Endometrium (tissue), 2 donors: Measurements from ENCODE around the gene TSPAN9.

Source experiments
- FAIRE-seq: peaks from 2 replicates; lab custom pipeline; 2012; peaks lifted over from hg19 to GRCh38; lab: Jason Lieb, UNC
- donor health status: control.
- donor health status: control.

The TSPAN9 gene

GRCh38 chr12:3189282-3189681, 112.1 kb downstream of the TSPAN9 start:
- FAIRE-seq = no peak

- FAIRE-seq = no peak
These were observed 112.9 kb downstream of the TSPAN9 start for GRCh38 chr12:3190101-3190500.

GRCh38 chr12:3191450-3191849, 114.3 kb downstream of the TSPAN9 start:
- no peak for FAIRE-seq

- no peak for FAIRE-seq
These were observed 115.0 kb downstream of the TSPAN9 start for GRCh38 chr12:3192221-3192620.

DNA sequence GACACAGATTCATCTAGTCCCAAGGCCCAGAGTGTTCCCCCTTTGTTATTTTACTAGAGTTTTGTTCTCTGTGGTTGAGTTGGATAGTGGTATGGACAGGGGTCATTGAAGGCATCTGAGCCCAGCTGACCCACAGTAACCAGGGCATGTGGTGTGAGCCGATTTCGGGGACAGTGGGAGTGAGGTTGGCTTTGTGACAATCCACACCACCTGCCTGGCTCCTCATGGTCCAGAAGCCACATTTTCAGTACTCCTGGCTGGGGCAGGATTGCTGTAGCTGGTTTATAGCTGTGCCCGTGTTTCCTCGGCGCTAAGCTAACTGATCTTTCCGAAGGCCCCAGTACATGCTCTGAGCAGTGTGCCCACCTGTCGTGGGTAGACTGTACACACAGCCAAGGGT, 116.0 kb downstream of the TSPAN9 start:
- FAIRE-seq = no peak

DNA sequence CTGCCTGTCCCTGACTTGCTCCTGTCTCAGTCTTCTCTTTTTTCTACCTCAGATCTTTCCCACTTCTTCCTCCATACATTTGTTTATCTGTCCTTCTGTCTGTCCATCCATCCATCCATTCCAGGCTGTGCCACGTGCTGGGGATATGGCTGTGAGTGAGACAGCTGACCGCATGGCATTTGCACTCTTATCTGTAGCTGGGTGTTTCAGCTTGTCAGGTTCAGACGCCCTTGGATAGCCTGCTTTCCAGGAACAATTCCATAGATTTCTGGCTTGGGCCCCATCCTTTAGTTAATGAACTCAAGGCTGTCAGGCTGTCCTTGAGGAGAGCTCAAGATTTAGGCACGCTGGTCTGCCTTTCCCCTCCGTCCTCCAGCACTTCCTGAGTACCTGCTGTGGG, 116.6 kb downstream of the TSPAN9 start:
- no peak for FAIRE-seq

DNA sequence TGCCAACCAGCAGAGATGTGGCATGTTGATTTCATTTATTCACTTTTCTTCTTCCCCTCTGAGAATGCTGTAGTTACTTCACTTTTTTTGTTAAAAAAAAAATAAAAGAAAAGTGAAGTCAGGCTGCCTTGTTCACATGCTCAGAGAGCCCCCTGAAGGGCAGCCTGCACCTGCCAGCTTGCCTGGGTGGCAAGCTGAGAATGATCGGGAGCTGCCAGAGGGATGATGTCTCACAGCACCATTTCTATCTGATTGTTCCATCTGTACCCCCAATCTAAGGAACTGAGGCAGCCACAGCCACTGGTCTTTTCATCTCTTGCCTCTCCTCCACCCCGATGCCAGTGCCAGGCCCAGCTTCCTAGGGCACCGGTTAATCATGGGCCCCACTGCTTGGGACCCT, 118.2 kb downstream of the TSPAN9 start:
- FAIRE-seq = no peak

GRCh38 chr12:3195859-3196483, 118.8 kb downstream of the TSPAN9 start:
- no peak for FAIRE-seq

DNA sequence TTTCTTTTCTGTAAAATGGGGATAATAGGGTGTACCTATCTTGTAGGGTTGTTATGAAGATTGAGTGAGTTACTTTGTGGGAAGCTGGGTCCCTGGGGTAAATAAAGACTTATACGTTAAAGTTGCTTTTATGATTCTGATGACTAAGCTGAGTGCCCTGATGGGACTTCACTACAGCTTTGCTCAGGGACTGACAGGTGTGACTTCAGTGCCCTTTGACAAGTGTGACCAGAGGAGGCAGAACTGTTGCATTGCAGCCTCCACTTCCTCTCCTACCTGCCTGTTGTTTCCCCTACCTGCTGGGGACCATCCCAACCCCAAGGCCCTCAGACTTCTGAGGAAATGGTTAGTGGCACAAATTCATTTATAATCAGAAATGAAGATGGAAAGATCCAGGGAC, 119.3 kb downstream of the TSPAN9 start:
- no peak for FAIRE-seq

DNA sequence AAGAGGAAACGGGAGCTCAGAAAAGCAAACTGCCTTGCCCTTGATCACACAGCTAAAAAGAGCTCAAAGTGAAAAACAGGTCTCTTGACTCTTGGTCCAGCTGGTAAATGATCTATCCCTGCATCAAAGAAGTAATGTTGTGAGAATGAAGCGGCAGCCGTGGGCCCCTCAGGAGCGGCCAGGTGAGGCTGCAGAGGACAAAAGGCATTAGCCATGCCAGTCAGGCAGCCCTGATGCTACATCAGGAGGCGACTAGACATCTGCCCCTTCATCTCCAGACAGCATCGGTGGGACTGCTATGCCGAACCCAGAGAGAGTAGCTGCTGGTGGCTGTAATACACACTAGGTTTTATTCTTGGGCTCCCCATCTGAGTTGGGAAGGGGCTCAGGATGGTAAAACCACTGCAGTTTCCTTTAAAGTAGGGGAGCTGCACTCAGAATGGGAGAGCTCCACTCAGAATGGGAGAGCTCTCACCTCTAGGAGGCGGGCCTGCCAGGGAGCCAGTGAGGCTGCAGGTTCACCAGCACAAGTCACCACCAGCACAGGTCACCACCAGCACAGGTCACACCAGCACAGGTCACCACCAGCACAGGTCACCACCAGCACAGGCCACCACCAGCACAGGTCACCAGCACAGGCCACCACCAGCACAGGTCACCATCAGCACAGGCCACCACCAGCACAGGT, 120.1 kb downstream of the TSPAN9 start:
- no peak for FAIRE-seq

GRCh38 chr12:3199551-3200031, 122.4 kb downstream of the TSPAN9 start:
- FAIRE-seq = no peak

DNA sequence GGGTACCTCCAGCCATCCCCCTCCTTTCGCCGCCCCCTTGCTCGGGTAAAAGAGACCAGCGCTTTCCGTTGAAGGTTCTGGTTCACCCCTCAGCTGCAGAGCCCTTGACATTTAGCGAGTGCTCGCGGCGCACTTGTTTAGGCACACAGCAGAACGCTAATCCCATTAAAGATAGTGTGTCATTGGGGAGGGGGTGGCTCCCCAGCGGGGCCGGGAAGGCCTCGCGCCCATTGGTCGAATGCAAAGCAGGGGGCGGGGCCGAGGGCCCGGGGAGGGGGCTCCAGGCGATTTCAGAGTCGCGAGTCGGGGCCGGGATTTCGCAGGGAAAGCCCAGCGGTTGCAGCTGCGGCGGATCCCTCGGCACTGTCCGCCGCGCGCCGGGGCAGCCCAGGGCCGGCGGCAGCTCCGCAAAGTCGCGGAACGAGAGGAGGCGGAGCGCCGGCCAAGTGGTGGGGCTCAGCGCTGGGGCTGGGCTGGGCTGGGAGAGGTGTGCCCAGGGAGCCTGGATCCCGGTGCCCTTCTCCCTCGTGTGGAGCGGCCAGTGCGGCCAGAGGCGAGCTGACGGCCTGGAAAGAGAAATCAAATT, 122.9 kb downstream of the TSPAN9 start:
- FAIRE-seq = no peak

DNA sequence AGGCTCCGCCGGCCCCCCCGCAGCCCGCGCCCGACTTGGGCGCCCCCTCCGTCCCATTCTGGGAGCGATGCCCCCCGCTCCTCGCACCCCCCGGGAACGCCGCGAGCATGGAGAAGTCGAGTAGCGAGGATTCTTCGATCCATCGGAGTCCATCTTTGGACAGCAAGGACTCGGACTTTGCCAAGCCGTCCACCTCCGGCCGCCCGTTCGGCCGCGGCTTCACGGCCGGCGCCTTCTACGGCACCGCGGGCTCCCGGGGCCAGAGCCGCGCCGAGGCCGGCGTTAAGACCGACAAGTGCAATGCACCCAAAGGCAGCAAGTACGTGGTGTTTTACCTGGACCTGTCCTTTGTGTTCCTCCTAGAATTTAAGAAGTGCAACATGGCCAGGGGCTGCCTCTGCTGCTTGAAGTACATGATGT, 123.6 kb downstream of the TSPAN9 start:
- FAIRE-seq = no peak

GRCh38 chr12:3201339-3202051, 124.3 kb downstream of the TSPAN9 start:
- no peak for FAIRE-seq

GRCh38 chr12:3202096-3202495, 124.9 kb downstream of the TSPAN9 start:
- no peak for FAIRE-seq

DNA sequence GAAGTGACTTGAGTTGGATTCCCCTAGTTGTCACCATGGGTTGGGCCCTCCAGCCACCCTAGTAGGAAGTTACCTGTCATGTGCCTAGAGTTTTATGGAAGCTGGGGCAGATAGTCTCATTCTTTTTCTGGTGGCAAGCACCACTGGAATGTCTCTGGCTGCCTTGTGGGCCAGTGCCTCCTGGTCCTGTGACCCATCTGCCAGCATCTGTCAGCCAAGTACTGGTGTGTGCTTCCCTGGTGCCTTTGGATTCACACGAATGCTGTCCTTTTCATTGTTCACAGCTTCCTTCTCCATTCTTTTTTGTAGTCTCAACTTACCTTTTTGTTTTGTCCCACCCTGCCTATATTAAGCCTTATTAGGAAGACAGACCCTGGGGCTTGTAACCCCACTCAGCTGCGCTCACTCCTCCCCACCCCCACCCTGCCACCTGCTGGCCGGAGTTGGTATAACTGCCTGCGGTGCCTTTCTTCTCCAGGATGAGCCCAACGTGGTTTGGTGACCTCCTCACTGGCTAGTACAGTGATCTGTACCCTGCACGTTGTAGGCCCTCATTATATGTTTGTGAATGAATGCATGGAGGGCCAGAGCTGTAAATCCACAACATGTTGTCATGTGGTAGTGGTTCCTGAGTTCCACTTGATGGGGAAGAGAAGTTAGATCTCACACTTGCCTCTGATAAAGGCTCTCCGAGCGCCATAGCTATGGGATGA, 125.7 kb downstream of the TSPAN9 start:
- FAIRE-seq = no peak

DNA sequence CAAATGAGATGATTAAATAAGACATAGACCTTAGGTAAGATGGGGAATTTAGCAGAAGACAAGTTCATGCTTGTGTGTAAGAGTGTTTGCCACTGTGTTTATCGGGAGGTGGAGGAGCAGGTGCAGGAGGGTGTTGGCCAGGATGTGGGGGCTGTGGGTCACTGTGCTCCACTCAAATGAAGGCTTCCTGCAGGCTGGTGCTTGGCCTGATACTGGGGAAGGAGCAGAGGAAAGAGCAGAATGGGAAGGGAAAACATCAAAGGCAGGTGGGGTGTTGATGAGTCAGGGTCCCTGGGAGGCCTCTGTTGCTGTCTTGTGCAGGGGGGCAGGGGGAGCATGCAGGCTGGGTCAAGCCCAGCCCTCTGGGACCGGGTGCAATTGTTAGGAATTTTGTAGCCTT, 126.5 kb downstream of the TSPAN9 start:
- FAIRE-seq = no peak

DNA sequence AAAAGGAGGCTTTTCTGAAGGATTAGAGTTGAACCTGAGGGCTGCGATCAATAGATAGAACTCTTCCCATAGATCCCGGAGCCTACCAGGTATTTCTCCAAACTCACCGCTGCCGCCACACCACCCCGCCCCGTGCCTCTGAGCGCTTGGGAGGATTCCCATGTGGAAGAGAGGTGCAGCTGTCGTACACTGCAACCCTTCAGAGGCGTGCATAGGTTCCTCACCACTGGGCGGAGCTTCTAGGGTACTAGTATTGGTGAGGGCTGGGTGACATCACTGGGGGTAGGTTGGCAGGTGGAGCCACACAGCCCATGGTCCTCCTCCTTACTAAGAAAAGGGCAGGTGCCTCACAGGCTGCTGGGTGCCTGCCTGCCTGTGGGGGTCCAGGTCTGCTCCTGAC, 127.0 kb downstream of the TSPAN9 start:
- no peak for FAIRE-seq

DNA sequence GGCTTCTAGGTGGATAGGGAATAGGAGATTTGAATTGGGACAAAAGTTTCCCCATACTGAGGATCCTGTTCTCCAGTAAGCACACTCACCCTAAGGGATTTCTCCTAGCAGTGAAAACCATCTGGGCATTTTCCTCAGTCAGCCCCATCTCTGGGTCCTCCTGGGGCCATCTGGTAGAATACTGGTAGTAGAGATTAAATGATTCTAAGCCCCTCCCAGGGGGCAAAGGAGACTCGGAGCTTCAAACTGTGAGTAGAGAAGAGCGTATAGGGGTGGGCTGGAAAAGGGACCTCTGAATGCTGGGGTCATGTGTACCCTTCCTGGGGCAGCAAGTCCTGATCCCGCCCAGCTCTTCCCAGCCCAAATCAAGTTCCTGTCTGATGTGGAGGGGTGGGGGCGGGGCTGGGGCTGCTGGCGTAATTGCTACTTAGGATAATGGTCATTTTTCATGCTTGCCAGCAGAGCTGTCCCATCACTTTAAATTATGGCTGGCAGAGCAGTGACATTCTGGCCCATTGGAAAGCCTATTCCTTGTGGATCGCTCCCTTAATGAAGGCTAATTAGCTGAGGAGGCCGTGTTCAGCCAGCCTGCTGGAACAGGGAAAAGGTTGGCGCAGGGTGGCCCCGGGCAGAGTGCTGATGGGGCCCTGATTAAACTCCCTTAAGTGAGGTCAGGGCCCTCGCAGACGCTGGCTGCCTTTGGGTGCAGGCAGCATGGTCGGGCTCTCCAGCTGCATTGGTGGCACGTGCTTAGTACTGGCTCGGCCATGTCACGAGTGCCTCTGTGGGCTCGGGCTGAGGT, 127.8 kb downstream of the TSPAN9 start:
- no peak for FAIRE-seq

DNA sequence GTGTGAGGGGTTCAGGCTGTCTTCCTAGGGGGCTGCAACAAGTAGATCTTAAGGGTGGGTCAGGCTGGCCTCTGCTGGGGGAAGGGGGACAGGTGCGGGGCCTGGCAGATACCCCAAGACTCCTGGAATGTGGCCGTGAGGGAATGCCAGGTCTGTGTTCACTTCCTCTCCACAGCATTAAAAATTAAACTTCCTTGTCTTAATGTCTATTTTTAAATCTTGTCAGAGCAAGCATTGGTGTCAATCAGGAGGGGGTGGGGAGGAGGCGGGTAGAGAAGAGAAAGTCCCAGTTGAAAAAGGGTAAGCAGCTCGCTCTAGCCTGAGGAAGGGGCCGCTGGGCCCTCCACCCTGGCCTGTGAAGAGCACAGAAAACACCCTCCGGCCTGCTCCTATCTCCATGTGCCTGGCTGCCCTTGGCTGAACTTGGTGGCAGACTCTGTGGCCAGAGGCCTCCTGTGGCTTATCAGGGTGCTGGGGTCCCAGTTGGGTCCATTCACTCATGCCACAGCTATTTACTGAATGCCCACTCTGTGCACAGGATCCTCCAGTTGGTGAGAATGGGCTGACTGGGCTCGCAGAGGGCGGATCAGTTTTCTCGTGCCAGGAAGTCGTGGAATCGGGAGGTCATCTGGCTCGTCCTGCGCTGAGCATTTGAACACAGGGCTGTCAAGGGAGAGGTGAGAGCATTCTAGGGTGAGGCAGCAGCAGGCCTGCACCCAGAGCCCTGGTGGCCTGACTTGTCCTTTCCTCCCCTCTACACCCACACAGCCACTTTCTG, 128.8 kb downstream of the TSPAN9 start:
- FAIRE-seq = no peak
